HepG2 (cell line): ENCODE measurements around the gene PTH2. TPM values are rescaled to one million over a fixed set of nuclear protein-coding genes. Genes with fewer than 3 reads are reported as not detected.

Source experiments
- MIXL1 ChIP-seq: IDR thresholded peaks from 2 replicates; pipeline ENCODE4 v1.6.1; 2016
- SSRP1 ChIP-seq: IDR thresholded peaks from 2 replicates; pipeline ENCODE4 v1.6.1; 2016; ENCODE audit warnings: control low read depth
- STAG1 ChIP-seq: sonication (generic); formaldehyde crosslinking; IDR thresholded peaks from 2 replicates; pipeline ENCODE4 v1.4.0; 2020; ENCODE audit warnings: missing genetic modification reagents
- ZC3H13 ChIP-seq: sonication (generic); formaldehyde crosslinking; IDR thresholded peaks from 2 replicates; pipeline ENCODE4 v1.8.1; 2023; ENCODE audit warnings: mild to moderate bottlenecking, missing genetic modification reagents, moderate library complexity
- ZNF24 ChIP-seq: fragments of 450-650 bp; IDR thresholded peaks from 2 replicates; pipeline ENCODE4 v1.6.1; 2017; ENCODE audit warnings: antibody characterized with exemption, mild to moderate bottlenecking
- ZNF383 ChIP-seq: sonication (generic); formaldehyde crosslinking; IDR thresholded peaks from 2 replicates; pipeline ENCODE4 v1.4.0; 2020; ENCODE audit warnings: missing genetic modification reagents, mild to moderate bottlenecking, borderline replicate concordance
- ZSCAN25 ChIP-seq: sonication (generic); formaldehyde crosslinking; IDR thresholded peaks from 2 replicates; pipeline ENCODE4 v1.8.0; 2022; ENCODE audit warnings: mild to moderate bottlenecking, missing genetic modification reagents
- polyA plus RNA-seq, 8 experiments: library from polyadenylated mRNA; depleted of rRNA in 3 of 8; stranded (reverse) in 7 of 8; unstranded in 1 of 8; fragments of >200 nt; fragmentation: Illumina TruSeq in 4 of 8; extraction: Trizol in 4 of 8; gene quantifications; 2 replicates each; pipeline versions ENCODE4 v1.2.1 to v1.2.3, GENCODE V29; 2011 to 2016; ENCODE audit warnings: low read depth in 4 of 8, missing spikeins in 1 of 8, mixed read lengths in 1 of 8; ENCODE audit not compliant: insufficient read depth in 1 of 8
- total RNA-seq, 5 experiments: library from RNA; depleted of rRNA; stranded (reverse); fragments of >200 nt; fragmentation: Illumina TruSeq; extraction: Trizol; gene quantifications; 2 replicates each; pipeline ENCODE4 v1.2.3, GENCODE V29; 2016; ENCODE audit warnings: low read depth in 1 of 5
- TF ChIP-seq, protein P1 (sequence below): sonication (generic); formaldehyde crosslinking; IDR thresholded peaks from 2 replicates; pipeline ENCODE4 v1.5.0; 2020; ENCODE audit warnings: missing genetic modification reagents
- TF ChIP-seq, protein P2 (sequence below): sonication (generic); formaldehyde crosslinking; IDR thresholded peaks from 2 replicates; pipeline ENCODE4 v1.4.0; 2020; ENCODE audit warnings: mild to moderate bottlenecking, missing genetic modification reagents
- TF ChIP-seq, protein P3 (sequence below): sonication (generic); formaldehyde crosslinking; IDR thresholded peaks from 2 replicates; pipeline ENCODE4 v1.8.1; 2023; ENCODE audit warnings: missing genetic modification reagents, mild to moderate bottlenecking, borderline replicate concordance
- TF ChIP-seq, protein P4 (sequence below): sonication (generic); formaldehyde crosslinking; conservative IDR thresholded peaks from 2 replicates; pipeline ENCODE4 v1.4.0; 2020; ENCODE audit warnings: missing genetic modification reagents
- TF ChIP-seq, protein P5 (sequence below): IDR thresholded peaks from 2 replicates; pipeline ENCODE4 v1.6.1; 2016
- TF ChIP-seq, protein P6 (sequence below): sonication (generic); formaldehyde crosslinking; IDR thresholded peaks from 2 replicates; pipeline ENCODE4 v1.5.1; 2020; ENCODE audit warnings: mild to moderate bottlenecking, missing genetic modification reagents, moderate library complexity
- TF ChIP-seq, protein P7 (sequence below): sonication (generic); formaldehyde crosslinking; IDR thresholded peaks from 2 replicates; pipeline ENCODE4 v1.4.0; 2020; ENCODE audit warnings: missing genetic modification reagents, borderline replicate concordance

PTH2 gene
- total and polyA plus RNA-seq, 2 of the 13 experiments (the other 11 are each of a cell fraction or from before 2014, with no cell fraction given): not detected

DNA sequence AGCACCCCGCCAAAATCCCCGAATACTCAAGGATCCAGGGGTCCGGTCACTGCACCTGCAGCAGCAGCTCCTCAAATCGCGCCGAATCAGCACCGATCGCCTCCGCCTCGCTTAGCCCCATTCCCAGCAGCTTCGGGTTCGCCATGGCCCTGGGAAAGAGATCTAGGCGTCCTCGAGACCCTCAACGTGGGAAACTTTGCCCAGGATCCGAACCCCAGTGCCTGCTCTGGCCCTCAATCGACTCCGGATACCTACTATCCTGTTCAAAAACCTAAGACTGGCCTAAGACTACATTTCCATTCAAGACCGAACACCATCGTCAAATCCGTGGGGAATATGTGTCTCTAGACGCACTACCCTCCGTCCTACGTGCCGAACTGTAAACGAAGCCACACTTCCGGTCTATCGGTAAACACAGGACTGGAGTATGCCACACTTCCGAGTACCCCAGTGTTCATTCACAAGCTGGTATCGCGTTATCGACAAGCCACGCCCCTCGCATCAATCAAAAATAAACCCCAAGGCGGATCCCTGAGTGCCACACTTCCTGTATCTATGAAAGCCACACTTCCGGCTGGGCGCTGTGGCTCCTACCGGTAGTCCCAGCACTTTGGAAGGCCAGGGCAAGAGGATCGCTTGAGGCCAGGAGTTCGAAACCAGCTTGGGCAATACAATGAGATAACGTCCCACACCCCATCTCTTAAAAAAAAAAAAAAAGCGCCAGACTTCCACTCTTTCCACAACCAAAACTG lies 28.4 kb upstream of the PTH2 start, which contains the start of gene PIH1D1 (continued):
- TF ChIP-seq, protein P1, sequence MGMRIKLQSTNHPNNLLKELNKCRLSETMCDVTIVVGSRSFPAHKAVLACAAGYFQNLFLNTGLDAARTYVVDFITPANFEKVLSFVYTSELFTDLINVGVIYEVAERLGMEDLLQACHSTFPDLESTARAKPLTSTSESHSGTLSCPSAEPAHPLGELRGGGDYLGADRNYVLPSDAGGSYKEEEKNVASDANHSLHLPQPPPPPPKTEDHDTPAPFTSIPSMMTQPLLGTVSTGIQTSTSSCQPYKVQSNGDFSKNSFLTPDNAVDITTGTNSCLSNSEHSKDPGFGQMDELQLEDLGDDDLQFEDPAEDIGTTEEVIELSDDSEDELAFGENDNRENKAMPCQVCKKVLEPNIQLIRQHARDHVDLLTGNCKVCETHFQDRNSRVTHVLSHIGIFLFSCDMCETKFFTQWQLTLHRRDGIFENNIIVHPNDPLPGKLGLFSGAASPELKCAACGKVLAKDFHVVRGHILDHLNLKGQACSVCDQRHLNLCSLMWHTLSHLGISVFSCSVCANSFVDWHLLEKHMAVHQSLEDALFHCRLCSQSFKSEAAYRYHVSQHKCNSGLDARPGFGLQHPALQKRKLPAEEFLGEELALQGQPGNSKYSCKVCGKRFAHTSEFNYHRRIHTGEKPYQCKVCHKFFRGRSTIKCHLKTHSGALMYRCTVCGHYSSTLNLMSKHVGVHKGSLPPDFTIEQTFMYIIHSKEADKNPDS (CRISPR knock-in tag): peak; percentile 88; the same call in 1 of the 2 replicates
- TF ChIP-seq ZSCAN25 (CRISPR knock-in tag) (no peak), ZC3H13 (no peak), ZNF383 (CRISPR knock-in tag) (no peak), MIXL1 (CRISPR knock-in tag) (peak; percentile 74), ZNF24 (no peak), SSRP1 (CRISPR knock-in tag) (no peak), STAG1 (CRISPR knock-in tag) (no peak)
- TF ChIP-seq, protein P2, sequence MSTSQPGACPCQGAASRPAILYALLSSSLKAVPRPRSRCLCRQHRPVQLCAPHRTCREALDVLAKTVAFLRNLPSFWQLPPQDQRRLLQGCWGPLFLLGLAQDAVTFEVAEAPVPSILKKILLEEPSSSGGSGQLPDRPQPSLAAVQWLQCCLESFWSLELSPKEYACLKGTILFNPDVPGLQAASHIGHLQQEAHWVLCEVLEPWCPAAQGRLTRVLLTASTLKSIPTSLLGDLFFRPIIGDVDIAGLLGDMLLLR (CRISPR knock-in tag): 0 out of 2 replicates have a peak, but pooled peaks have one; percentile 27
- TF ChIP-seq, protein P3, sequence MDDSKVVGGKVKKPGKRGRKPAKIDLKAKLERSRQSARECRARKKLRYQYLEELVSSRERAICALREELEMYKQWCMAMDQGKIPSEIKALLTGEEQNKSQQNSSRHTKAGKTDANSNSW (CRISPR knock-in tag): no peak
- TF ChIP-seq, protein P4, sequence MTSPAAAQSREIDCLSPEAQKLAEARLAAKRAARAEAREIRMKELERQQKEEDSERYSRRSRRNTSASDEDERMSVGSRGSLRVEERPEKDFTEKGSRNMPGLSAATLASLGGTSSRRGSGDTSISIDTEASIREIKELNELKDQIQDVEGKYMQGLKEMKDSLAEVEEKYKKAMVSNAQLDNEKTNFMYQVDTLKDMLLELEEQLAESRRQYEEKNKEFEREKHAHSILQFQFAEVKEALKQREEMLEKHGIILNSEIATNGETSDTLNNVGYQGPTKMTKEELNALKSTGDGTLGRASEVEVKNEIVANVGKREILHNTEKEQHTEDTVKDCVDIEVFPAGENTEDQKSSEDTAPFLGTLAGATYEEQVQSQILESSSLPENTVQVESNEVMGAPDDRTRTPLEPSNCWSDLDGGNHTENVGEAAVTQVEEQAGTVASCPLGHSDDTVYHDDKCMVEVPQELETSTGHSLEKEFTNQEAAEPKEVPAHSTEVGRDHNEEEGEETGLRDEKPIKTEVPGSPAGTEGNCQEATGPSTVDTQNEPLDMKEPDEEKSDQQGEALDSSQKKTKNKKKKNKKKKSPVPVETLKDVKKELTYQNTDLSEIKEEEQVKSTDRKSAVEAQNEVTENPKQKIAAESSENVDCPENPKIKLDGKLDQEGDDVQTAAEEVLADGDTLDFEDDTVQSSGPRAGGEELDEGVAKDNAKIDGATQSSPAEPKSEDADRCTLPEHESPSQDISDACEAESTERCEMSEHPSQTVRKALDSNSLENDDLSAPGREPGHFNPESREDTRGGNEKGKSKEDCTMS (CRISPR knock-in tag): no peak
- TF ChIP-seq, protein P5, sequence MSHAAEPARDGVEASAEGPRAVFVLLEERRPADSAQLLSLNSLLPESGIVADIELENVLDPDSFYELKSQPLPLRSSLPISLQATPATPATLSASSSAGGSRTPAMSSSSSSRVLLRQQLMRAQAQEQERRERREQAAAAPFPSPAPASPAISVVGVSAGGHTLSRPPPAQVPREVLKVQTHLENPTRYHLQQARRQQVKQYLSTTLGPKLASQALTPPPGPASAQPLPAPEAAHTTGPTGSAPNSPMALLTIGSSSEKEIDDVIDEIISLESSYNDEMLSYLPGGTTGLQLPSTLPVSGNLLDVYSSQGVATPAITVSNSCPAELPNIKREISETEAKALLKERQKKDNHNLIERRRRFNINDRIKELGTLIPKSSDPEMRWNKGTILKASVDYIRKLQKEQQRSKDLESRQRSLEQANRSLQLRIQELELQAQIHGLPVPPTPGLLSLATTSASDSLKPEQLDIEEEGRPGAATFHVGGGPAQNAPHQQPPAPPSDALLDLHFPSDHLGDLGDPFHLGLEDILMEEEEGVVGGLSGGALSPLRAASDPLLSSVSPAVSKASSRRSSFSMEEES (CRISPR knock-in tag): 0 out of 2 replicates have a peak, but pooled peaks have one; percentile 19
- TF ChIP-seq, protein P6, sequence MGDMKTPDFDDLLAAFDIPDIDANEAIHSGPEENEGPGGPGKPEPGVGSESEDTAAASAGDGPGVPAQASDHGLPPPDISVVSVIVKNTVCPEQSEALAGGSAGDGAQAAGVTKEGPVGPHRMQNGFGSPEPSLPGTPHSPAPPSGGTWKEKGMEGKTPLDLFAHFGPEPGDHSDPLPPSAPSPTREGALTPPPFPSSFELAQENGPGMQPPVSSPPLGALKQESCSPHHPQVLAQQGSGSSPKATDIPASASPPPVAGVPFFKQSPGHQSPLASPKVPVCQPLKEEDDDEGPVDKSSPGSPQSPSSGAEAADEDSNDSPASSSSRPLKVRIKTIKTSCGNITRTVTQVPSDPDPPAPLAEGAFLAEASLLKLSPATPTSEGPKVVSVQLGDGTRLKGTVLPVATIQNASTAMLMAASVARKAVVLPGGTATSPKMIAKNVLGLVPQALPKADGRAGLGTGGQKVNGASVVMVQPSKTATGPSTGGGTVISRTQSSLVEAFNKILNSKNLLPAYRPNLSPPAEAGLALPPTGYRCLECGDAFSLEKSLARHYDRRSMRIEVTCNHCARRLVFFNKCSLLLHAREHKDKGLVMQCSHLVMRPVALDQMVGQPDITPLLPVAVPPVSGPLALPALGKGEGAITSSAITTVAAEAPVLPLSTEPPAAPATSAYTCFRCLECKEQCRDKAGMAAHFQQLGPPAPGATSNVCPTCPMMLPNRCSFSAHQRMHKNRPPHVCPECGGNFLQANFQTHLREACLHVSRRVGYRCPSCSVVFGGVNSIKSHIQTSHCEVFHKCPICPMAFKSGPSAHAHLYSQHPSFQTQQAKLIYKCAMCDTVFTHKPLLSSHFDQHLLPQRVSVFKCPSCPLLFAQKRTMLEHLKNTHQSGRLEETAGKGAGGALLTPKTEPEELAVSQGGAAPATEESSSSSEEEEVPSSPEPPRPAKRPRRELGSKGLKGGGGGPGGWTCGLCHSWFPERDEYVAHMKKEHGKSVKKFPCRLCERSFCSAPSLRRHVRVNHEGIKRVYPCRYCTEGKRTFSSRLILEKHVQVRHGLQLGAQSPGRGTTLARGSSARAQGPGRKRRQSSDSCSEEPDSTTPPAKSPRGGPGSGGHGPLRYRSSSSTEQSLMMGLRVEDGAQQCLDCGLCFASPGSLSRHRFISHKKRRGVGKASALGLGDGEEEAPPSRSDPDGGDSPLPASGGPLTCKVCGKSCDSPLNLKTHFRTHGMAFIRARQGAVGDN (CRISPR knock-in tag): peak; percentile 86
- TF ChIP-seq, protein P7, sequence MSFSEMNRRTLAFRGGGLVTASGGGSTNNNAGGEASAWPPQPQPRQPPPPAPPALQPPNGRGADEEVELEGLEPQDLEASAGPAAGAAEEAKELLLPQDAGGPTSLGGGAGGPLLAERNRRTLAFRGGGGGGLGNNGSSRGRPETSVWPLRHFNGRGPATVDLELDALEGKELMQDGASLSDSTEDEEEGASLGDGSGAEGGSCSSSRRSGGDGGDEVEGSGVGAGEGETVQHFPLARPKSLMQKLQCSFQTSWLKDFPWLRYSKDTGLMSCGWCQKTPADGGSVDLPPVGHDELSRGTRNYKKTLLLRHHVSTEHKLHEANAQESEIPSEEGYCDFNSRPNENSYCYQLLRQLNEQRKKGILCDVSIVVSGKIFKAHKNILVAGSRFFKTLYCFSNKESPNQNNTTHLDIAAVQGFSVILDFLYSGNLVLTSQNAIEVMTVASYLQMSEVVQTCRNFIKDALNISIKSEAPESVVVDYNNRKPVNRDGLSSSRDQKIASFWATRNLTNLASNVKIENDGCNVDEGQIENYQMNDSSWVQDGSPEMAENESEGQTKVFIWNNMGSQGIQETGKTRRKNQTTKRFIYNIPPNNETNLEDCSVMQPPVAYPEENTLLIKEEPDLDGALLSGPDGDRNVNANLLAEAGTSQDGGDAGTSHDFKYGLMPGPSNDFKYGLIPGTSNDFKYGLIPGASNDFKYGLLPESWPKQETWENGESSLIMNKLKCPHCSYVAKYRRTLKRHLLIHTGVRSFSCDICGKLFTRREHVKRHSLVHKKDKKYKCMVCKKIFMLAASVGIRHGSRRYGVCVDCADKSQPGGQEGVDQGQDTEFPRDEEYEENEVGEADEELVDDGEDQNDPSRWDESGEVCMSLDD: no peak
